Activated CD4-positive, alpha-beta T cell treated with anti-CD3 and anti-CD28 coated beads, Interleukin-2, Interleukin-4, amounts not matched to agents 100 ng/mL and 50 ng/mL, durations not matched to agents 16 hours and 8 hours (primary cell): ENCODE data around the gene ATG2A.

ENCODE experiments used
- DNase-seq: peaks from one replicate; pipeline ENCODE4 v3.0.0-alpha.2; 2020; ENCODE audit warnings: low spot score

The ATG2A gene

DNA sequence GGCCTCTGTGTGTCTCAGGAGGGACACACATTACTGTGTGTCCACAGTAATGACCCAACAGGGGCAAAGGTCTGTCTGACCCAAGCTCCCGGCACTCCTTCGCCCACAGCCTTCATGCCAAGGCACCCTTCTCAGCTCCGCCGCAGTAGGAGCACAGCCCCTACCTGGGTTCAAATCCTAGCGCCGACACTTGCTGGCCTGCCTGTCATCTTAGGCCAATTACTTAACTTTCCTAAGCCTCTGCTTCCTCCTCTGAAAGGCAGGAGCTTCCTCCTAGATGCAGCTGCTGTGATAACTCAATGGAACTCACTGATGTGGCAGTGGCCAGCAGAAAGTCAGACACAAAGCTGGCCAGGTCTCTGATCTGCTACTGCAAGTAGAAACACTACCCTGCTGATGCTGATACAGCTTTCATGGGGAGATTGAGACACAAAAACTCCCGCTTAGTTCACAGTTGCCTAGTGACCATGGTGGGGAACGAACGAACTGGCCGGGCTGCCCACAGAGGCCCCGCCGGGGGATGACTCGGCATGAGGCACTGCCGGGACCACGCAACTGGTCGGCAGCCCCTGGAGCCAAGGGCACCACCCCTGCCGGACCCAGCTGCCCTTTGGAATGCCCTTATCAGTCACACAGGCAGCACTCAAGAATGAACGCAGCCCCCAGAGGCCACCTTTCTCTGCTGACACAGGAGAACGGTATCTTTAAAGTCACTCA lies 46.7 kb downstream of the ATG2A start:
- no peak for DNase-seq

DNA sequence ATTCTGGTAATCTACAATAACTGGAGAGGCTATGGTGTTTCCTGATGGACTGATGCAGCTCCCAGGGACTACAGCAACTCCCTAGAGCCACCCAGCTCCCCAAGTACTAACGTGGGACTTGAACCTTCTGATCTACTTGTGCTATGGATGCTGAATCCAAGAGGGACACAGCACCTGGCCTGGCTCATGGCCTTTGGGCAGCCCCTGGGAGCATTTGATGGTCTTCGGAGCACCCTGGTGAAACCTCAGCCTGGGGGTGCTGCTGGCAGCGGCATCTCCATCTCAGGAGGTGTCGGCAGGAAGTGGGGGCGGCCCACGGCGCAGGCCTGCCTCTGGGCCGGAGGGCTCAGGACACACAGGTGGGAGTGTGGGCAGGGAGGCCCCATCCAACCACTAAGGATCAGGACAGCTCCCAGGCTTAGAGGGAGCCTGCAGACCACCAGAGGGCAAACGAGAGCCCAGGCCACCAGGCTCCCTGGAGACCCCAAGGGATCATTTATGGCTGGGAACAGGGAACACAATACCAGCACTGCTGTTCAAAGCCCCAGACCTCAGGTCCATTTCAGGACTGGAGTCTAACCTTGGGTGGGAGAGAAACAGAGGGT lies 47.3 kb downstream of the ATG2A start:
- DNase-seq, result no peak

- no peak for DNase-seq
Observed at GRCh38 chr11:64868904-64869570, 48.0 kb downstream of the ATG2A start.

DNA sequence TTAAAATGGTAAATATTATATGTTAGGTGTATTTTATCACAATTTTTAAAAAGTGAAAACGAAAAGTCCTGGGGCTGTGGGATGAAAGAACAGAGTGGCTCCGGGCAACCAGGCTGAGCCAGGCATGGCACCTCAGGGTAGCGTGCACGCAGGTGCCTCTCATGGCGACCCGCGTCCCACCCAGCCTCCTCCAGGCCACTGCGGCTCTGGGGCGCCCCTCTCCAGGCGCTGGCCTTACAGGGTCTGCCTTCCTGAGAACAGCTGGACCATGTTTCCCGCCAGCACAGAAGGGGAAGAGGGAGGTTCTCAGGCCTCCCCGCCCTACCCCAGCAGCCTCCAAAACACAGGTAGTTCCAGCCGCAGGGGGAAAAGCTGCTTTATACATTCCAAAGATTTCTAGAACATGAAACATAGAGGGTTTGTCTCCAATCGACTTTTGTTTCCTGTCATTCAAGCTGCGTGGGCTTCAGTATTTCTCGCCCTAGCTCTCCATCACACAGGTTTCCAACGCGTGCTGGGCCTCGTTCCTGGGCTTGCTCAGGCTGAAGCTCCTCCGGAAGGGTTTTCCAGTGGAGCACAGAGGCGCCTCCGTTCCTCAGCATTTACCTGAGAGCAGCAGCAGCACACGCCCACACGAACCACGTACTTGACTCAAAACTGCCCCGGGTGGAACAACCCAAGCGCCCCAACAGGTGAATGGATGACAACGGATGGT lies 49.1 kb downstream of the ATG2A start:
- DNase-seq, result no peak

DNA sequence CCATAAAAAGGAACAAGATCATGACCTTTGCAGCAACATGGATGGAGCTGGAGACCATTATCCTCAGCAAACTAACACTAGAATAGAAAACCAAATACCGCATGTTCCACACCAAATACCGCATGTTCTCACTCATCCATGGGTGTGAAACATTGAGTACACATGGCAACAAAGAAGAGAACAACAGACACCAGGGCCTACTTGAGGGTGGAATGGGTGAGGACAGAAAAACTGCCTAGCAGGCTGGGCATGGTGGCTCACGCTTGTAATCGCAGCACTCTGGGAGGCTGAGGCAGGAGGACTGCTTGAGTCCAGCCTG lies 50.9 kb downstream of the ATG2A start:
- DNase-seq, result no peak

DNA sequence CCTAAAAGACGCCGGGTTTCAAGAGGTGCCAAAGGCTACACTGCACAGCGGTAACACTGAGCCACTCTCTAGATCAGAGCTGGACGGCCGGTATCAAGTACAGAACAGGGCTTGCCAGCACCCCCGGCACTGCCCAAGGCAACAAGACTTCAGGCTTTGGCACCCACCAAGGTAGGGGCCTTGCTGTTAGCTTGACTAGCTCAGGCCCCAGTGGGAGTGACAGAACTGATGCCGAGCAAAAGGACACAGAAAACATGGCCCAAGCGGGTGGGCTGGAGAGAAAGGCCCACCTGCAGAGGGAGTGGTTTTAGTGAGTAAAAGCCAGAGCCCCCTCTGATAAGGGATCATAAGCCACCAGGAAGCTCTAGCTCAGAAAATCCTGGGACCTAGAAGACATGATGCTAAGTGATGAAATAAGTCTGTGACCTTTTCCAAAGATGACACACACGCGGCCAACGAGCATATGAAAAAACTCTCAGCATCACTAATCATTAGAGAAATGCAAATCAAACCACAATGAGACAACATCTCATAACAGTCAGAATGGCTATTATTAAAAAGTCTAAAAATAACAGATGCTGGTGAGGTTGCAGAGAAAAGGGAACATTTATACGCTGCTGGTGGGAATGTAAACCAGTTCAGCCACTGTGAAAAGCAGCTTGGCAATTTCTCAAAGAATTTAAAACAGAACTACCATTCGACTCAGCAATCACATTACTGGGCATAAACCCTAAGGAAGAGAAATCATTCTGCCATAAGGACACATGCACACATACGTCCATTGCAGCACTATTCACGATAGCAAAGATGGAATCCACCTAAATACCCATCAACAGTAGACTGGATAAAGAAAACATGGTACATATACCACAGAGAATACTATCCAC lies 51.5 kb downstream of the ATG2A start:
- DNase-seq, result peak; percentile 71

- DNase-seq, result peak; percentile 72
Observed at GRCh38 chr11:64864473-64865285, 52.3 kb downstream of the ATG2A start.

DNA sequence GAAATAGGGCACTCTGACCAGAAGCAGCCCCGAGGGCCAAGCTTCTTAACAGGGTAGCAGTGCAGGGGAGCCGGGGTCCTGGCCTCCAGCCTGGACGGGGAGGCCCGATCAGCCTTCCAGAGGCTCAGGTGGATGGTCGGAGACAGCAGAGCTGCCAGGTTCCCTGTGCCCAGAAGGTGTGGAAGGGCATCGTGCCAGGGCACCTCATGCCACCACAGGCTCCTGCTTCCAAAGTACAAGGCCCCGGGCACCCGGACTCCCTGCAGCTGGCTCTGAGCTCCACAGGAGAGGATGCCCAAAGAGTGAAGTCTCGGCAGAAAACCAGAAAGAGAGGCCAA lies 52.9 kb downstream of the ATG2A start:
- no peak for DNase-seq

DNA sequence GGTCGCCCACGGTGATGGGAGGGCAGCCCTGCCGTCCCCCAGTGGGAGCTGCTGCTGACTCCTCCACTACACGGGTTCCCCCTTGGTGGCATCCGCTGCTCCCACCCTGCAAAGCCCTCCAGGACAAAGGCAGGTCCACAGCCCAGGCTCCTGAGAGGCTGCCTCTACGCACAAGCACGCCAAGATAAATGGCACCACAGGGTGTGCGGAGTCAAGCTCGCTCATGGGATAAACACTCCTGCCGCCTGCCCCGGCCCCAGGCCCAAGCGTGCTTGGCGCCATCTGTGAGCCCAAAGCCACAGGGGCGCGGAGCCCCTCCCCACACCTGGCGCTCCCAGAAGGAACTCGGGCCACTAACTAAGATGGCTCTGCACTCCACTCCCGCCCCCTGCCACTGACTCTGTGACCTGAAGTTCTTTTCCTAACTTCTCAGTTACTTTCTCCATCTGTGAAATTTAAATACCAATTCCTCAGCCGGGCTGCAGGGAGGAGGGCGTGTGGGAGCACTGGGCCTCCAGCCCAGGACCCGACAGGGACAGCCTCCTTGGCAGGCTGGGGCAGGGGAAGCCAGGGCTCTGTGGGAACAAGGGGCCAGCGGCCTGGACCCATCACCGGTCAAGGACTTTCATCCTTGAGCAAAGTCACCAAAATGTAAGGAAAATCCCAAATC lies 53.5 kb downstream of the ATG2A start:
- no peak for DNase-seq

- DNase-seq, result no peak
Observed at GRCh38 chr11:64862987-64863390, 54.0 kb downstream of the ATG2A start.

DNA sequence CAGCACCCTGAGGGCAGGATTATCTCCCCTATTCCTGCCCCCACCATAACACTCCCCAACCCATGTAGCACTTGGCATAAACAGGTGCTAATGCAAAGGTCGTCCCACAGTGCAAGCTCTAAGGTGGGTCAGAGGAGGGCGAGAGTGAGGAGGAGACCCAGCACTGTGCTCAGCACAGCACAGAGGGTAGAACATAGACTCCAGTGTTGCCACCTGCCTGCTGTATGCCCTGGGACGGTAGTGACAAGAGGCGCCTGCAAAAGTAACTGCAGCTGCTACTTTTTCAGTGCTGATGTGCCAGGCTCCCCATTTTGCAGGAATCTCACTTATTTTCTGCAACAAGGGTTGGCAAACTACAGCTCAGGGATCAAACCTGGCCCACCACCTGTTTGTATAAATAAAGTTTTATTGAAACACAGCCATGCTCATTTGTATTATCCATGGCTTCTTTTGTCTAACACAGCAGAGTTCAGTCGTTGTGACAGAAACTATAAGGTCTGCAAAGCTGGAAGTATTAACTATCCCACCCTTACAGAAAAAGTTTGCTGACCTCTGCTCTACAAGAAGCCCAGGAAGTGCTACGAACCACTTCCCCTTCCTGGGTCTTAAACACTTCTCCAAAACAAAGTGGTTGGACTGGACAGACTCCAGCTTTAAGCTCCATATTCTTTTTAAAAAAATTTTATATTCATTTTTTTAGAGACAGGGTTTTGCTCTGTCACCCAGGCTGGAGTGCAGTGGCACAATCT lies 55.6 kb downstream of the ATG2A start:
- DNase-seq, result no peak

- peak; percentile 95 for DNase-seq
Observed at GRCh38 chr11:64859542-64860414, 57.2 kb downstream of the ATG2A start.

GRCh38 chr11:64858467-64859263 lies 58.3 kb downstream of the ATG2A start:
- DNase-seq, result peak; percentile 76

DNA sequence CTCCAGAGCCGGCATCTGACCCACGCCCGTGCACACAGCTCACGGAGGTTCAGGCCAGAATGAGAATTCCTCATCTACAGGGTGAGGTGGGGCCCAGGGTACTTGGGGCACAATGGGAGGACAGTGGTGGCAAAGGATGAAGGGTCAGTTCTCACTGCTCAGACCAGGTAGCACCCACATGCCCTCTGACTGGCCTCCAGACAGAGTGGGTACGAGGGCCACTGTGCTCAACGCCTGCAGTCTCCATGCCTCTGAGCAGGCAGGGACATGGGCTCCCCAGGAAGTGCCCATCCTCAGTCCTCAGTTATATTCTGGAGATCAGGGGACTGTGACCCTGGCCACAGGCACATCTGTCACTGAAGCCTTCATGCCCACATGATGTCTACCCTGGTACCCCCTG lies 59.5 kb downstream of the ATG2A start:
- no peak for DNase-seq

GRCh38 chr11:64856382-64857227 lies 60.4 kb downstream of the ATG2A start:
- DNase-seq, result peak; percentile 80

DNA sequence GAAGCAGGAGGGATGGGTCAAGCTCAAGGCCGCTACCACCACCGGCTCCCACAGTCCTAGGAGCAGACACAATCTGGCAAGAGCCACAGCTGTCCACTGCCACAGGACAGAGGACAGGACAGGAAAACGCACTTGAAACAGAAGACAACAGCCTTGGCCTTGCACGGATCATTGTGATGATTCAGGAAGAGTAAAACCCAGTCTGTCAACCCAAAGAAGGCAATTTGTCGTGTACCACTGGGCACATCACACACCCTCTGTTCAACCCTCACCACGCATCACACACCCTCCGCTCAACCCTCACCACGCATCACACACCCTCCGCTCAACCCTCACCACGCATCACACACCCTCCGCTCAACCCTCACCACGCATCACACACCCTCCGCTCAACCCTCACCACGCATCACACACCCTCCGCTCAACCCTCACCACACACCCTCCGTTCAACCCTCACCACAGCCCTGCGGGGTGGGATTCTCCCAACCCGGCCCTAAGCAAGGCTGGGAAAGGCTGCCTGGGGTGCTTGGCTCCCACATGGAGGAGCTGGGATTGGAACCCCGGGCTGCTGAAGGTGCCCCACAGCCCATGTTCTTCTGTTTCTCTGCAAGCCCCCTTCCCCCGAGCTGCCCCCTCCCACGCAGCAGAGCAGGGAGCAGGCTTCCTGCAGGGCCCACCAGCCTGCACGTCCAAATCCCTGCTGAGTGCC lies 61.3 kb downstream of the ATG2A start:
- DNase-seq, result no peak
